ENCODE results near the gene C2CD5.

DNA sequence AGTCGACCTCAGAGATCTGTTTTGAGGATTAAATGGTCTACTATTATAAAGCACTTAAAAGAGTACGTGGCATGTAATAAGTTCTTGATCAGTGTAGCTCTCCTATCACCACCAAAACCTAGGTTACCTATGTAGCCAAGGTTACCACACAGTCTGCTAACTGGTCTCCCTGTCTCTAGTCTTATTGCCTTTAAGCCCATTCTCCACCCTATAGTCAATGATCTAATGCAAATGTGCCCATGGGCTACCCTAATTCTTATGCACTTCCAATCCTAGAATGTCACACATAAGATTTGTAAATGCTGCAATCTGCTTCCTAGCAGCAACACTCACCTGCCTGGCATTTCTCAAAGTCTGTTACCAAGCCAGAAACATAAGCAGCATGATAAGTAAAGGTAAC, 44.9 kb downstream of the C2CD5 start:
- TF ChIP-seq POLR2A (IDR thresholded peaks at IDR 0.05), result no peak
- TF ChIP-seq CTCF (IDR thresholded peaks at IDR 0.05), result no peak
- no peak for TF ChIP-seq EP300 (IDR thresholded peaks at IDR 0.05)
- TF ChIP-seq POLR2AphosphoS5 (IDR thresholded peaks at IDR 0.05), result no peak
